T follicular helper cell (primary cell): Measurements from ENCODE around the gene NAV1.
"Not testable (repeated sequence)": the region's sequence is repeated elsewhere in the genome, so short reads cannot be mapped to it uniquely, and the experiment has no call there.

ENCODE experiments used
- DNase-seq: peaks from one replicate; pipeline ENCODE4 v3.0.0-alpha.2; 2020; ENCODE audit warnings: low read depth

NAV1 gene

DNA sequence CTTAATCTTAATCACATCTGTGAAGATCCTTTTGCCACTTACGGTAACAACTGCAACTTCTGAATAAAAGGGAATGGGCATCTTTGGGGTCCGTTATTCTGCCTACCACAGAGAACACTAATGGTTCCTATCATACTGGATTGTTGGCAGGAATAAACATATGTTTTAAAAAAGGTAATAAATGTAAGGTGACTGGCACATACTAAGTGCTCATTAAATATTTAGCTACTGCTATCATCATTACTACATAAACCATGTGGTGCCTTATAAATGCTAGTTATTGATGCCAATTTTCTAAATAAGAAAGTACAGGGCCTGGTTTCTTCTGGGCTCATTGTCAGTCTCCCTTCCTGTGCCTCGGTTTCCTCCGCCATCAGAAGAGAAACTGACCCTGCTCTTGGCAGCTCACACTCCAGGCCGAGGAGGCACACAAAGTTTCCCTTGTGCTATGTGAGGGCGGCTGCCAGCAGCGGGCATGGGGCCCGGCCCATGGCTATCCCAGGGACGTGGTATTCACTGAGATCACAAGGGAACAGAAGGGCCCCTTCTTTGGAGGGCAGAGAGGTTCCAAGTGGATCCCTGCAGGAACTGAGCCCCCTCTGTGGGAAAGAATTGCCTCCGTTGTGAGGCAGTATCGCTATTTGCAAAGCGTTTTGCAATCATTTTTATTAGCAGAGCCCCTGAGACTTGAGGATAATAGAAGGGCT is 26.2 kb downstream of the NAV1 start:
- DNase-seq: no peak

DNA sequence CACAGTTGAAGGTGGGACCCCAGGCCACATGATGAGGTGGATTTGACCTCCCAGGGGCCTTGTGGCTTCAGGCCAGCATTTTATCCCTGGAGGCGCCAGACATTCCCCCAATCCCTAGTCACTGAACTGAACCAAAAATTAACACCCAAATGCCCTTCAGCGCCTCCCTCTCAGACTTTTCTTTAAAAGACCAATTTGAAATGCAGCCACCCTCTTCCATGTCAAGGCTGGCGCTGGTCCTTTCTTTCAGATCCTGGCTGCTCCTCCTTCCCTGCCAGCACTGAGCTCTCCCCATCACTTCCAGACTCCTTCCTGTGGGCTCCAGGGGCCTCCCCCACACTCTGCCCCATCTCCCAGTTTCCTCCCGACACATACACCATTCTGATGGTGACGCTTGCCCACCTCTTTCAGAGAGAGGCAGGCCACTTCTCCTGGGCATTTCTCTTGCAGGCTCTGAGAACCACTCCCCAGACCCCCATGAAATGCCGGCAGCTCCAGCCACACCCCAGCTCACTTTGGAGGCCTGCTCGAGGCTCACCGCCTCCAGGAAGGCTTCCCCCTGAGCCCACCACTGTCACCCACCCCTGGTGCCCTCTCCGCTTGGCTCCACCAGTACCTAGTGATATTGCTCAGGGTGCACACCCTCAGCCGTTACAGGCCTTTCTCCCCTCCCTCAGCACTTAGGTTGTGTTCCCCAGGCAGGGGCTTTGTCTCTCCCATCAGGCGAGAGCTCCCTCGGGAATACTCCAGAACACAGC is 27.0 kb downstream of the NAV1 start:
- DNase-seq: no peak

- DNase-seq: no peak
These were observed 27.5 kb downstream of the NAV1 start for GRCh38 chr1:201566529-201566823.

- DNase-seq: no peak
These were observed 28.2 kb downstream of the NAV1 start for GRCh38 chr1:201566933-201567801.

DNA sequence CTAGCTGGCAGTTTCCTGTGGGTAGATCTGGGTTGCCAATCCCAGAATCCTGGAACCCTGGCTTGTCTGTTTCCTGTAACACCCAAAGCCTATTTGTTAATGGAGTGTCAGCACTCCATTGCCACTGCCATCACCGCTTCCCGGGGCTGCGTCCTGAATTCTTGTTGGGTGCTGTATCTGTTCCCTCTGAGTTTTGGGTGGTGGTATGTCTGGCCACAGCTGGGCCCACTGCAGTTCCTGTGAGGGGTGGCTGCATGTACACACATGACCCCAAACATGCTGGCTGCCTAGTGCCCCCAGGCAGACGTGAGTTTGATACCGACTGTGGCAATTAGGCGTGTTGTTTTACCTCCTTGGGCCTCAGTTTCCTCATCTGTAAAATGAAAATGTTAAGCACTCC is 29.3 kb downstream of the NAV1 start:
- DNase-seq: no peak

- DNase-seq: no peak
These were observed 29.9 kb downstream of the NAV1 start for GRCh38 chr1:201568859-201569294.

DNA sequence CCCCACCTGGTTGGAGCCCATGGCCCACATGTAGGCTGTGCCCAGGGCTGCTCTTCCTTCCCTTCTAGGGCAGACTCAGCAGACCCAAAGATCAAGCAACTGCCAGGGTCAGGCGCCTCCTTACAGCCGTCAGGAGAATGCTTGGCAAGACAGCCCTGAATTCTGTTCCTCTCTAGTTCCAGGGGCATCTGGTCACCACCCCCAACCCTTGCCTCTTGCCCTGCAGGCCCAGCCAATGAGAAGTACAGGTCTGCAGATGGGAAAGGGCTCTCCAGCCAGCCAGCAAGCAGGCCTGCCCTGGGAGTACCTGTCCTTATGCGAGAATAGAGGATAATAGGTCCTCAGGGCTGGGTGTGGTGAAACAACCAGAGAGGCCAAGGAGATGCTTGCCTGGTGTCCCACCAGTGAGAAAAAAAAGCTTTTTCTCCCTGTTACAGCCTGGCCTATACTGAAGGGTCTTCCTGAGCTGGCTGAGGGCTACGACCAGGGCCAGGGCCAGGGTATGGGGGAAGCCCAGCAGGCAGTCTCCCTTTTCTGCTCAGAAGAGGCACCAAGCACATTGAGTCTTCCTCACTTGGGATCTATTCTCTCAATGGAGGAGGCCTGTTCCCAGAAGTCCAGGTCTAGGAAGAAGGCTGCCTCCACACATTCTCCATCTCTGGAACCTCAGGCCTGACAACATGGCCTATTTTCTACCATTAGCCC is 31.4 kb downstream of the NAV1 start:
- no peak for DNase-seq

GRCh38 chr1:201570886-201571624 is 32.1 kb downstream of the NAV1 start:
- no peak for DNase-seq

- no peak for DNase-seq
These were observed 34.1 kb downstream of the NAV1 start for GRCh38 chr1:201573030-201573429.

GRCh38 chr1:201573923-201574322 is 35.0 kb downstream of the NAV1 start:
- DNase-seq: no peak

DNA sequence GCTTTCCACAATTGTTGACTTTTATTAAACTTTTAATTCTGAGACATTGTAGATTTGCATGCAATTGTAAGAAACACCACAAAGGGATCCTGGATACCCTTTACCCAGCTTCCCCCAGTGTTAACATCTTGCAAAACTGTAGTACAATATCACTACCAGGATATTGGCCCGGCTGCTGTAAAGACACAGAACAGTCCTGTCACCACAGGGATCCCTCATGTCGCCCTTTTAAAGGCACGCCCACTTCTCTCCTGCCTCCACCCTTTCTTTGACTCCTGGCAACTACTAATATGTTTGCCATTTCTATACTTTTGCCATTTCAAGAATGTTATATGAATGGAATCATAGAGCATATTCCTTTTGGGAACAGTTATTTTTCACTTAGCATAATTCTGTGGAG is 37.0 kb downstream of the NAV1 start:
- no peak for DNase-seq

GRCh38 chr1:201576914-201577313 is 38.0 kb downstream of the NAV1 start:
- DNase-seq: no peak

- DNase-seq: no peak
These were observed 39.3 kb downstream of the NAV1 start for GRCh38 chr1:201578008-201578888.

DNA sequence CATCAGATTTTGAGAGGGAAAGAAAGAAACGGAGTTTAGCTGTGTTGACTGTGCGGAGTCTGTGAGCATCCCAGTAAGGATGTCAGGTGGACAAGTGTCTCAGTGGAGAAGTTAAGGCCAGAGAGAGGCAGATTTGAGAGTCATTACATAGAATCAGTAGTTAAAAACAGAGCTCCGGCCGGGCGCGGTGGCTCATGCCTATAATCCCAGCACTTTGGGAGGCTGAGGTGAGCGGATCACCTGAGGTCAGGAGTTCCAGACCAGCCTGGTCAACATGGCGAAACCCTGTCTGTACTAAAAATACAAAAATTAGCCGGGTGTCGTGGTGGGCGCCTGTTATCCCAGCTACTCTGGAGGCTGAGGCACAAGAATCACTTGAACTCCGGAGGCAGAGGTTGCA is 42.4 kb downstream of the NAV1 start:
- not testable (repeated sequence) for DNase-seq

GRCh38 chr1:201582705-201583442 is 43.9 kb downstream of the NAV1 start:
- DNase-seq: no peak

GRCh38 chr1:201583663-201584062 is 44.7 kb downstream of the NAV1 start:
- DNase-seq: no peak

DNA sequence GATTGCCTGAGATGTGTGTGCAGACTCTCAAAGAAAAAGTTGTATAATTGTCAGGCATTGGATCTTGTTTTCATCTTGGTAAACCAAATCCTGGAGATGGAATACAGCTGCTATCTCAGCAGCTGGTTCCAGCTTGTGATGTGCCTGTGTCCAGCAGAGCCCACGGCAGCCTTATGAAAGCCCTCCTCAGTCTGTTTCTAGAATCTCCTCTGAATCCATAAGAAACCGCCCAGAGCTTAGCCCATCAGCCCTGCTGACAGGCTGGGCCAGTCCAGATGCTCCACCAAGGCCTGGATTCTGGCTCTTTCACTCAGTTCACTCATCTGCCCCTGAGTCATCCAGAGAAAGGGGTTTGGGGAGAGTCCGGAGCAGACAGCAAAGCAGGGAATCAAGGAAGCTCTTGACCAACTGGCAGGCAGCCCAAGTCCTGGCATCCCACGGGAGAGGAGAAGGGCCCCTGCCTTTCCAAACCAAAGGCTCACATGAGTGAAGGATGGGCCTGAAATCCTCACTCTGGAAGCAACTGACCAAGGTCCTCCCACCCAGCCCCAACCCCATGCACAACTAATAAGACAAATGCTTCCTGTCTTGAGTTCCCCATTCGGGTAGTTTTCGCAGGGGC is 45.7 kb downstream of the NAV1 start:
- DNase-seq: no peak

- no peak for DNase-seq
These were observed 46.2 kb downstream of the NAV1 start for GRCh38 chr1:201585093-201585483.

DNA sequence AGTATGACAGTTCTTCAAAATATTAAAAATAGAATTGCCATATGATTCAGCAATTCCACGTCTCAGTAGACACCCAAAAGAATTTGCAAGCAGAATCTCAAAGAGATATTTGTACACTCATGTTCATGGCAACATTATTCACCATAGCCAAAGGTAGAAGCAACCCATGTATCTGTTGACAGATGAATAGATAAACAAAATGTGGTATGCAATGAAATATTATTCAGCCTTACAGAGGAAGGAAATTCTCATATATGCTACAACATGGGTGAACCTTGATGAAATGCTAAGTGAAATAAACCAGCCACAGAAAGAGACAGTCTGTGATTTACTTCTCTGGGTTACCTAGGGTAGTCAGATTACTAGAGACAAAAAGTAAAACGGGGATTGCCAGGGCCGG is 47.0 kb downstream of the NAV1 start:
- DNase-seq: no peak
